GM21619 (cell line): ENCODE measurements around the gene SPAG17.

Experiments
- ATAC-seq: cut with Tn5 transposase; IDR thresholded peaks from one replicate; pipeline ENCODE4 v1.9.1; 2021; ENCODE audit not compliant: unreplicated experiment

Gene SPAG17

GRCh38 chr1:118122234-118123004 lies 62.6 kb downstream of the SPAG17 start:
- no peak for ATAC-seq

DNA sequence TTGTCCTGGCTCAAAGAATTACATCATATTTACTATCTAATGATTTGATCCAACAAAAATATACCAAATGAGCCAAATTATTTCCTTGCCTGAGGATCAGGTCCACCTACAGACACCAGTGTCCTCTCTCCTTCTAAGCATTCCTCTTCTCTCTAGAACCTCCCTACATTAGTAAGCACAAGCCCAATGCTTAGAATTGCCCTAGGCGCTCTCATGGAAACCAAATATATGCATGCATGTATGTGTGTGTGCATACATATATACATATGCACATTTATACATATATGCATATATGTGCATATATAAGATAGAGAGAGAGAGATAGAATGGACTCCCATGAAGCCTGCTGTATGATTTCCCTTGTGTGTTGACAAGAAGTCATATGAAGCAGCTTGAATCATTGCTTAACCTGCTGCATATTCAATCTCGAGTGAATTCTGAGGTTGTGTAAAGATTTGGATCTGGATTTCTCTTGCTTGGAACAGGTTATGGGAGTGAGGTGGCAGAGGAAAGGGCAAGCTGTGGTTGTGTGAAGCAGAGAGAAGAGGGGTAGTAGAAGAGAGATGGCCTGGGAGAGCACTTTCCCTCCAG lies 66.1 kb downstream of the SPAG17 start:
- no peak for ATAC-seq

DNA sequence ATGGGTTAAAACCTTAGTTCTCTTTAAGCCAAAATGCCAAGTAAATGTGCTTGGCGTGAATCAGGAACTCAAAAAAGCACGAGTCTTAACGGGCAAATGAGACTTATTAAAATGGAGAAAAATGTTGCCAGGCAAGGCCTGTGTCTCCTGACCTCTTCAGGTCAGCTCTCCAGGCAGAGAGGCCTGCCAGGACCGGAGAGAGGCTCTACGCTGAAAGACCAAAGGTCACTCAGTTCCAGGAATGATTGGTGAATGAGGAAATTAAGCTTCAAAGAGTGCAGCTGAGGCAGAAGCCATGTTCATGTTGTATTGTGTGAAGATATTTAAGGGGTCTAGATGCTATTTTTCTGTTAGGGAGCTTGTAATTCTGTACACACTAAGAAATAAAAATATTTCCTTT lies 66.6 kb downstream of the SPAG17 start:
- ATAC-seq: no peak

DNA sequence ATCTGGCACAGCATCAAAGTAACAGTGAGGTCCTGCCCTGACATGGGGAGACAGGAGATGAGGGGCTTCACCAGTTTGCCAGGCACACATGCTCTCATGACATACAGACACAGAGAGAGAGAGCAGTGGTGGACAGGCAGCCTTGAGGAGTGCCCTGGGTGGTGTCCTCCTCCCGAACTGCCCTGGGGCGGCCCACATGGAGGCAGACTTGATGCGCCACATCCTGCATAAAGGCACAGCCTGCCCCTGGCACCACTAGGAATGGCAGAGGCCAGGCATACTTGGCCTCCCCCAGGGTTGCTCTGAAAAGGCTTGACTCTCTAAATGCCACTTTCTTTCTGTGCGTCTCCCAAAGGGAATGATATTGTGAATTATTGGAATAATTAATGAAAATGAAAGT lies 67.5 kb downstream of the SPAG17 start:
- no peak for ATAC-seq

DNA sequence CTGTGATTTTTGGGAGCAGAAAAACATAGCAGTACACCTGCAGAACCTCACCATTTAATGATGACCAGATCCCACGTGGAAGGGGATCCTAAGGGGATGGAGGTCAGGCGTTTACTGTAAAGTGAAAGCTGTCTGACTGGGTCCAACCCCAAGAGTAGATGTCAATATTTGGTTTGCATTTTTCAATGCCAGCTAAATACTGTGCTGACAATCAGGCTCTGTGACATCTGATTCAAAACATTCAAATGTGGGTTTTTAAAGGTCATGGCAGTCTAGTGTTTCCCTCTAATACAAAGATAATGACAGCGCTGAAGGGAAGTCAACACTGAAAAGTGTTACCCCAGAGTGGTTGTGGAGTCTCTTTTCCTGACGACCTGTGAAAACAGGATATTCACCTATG lies 68.1 kb downstream of the SPAG17 start:
- no peak for ATAC-seq

DNA sequence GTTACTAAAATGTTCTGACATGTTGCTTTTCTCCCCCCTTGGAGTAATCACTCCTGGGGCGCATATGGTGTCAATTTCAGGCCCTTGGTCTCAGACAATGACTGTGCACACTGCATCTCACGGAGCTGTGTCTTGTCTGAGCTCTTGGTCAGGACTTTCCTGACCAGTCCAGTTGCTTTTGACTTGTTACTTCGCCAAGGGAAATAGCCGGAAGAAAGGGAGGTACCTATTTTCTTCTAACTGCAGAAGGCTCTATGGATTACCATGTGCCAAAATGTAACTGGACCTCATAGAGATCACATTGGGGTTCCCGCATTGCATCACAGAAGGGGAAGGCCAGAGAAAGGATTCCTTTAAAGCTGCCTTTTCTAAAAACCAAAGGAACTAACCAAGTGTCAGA lies 68.6 kb downstream of the SPAG17 start:
- ATAC-seq: no peak

DNA sequence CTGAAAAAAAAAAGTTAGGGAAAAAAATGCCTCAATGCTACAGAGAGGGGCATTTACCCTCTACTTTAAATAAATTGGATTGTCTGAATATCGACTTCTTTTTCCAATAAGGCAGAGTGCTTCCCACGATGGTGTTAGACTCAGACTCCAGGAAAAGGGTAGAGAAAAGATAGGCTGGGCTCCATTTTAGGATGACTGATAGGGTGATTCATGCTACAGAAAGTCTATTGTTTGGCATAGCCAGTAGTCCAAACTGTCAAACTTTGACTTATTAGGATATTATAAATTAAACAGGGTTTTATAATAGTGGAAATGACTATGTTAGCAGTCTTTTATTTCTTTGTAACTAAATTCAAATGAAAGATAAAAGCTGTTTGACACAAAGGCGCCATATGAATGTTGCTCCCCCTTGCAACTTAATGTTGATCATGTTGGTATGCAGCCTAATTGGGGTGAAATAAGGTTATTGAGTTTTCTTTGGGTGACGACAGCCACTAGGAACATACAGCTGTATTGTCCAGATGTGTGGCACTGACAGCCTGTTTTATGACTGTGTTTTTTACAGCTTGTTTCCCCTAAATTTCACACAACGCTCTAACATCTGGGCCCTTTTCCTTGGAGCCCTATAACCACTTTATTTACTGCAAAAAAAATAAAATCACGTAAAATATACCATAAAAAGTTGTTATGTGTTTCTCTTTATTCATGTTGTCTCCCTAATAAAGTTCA lies 69.3 kb downstream of the SPAG17 start:
- ATAC-seq: no peak

DNA sequence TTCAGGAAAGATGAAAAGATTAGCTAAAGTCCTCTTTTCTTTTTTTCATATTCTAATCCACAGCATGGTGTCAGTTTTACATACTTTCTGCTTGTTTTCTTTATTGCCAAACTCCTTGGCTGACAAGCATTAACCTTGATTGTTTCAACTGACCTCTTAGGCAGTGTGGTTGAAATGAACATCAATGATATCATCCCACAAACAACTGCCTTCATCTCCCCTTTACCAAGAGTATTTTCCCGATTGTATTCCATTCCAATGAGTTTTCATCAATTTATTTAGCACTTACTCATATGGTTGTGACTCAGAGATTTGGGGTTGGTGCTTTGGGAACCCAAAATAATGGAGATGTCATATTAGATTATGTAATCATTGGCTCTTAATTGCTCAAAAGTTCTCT lies 71.8 kb downstream of the SPAG17 start:
- no peak for ATAC-seq

DNA sequence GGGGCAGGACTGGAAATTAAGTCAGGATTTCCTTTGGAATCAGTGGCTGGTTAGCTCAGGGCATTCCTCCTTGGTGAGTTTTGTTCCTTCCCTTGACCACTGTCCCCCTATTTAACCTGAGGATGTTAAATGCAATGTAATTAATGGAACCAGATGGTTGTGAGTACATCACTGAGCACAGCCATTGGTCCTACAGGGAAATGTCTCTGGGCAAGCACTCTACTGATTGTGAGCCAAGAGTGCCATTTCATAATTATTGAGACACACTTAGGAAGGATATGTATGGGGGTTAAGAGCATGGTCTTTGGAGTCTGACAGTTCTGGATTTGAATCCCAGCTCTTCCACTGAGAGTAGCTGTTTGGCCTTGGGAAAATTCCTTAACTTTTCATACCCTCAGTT lies 74.4 kb downstream of the SPAG17 start:
- no peak for ATAC-seq

DNA sequence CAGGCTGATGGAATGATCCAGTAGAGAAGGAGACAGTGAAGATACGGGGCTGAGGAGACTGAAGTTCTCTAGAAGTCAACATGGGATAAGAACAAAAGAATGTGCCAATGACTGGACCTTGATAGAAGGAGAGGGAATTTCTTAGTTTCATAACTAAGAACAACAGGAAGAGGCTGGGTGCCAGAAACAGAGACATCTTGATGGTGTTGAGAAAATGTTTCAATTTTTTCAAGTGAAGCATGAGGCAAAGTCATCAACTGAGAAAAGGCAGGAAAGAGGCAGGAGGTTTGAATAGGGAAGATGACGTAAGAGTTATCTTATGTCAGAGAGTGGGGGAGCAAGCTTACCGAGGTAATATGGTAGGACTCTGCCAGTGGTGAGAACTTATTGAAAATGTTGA lies 80.1 kb downstream of the SPAG17 start:
- ATAC-seq: no peak

DNA sequence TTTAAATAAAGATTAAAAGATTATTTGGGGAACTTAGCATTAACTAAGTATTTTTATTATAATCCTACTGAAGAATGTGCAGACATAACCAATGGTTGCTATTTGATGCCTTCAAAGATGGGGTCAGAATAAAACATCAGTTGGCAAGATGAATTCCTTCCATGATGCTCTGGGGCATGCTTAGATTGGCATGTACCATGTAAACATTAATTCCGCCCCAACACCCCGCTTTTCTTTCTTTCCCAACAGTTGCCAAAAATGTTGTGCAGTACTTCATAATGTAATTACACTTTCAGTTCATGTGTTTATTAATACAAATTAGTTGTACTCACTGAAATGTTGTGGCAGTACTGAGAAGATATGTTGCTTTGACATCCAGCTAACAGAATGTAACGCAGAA lies 82.6 kb downstream of the SPAG17 start:
- no peak for ATAC-seq

DNA sequence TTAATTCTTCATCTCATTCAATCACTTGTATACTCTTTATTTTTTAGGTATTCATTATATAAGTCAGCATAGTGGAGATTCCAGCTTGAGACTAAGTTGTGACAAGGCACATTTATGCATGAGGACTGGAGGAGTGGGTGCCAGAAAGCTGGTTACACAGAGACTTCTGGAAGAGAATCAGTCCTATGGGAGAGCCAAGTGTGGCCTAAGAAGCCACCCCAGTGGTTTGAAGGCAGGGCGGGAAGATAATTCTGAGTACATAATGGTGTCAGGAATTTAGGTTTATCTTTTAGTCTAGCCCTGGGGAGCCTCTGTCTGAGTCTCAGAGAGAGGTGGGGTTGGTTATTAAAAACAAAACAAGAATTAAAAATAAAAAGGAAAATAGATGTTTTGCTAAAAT lies 83.0 kb downstream of the SPAG17 start:
- ATAC-seq: no peak

GRCh38 chr1:118101515-118101844 lies 83.5 kb downstream of the SPAG17 start:
- no peak for ATAC-seq

- ATAC-seq: no peak
These were observed 84.1 kb downstream of the SPAG17 start for GRCh38 chr1:118100686-118101514.

- ATAC-seq: no peak
These were observed 85.3 kb downstream of the SPAG17 start for GRCh38 chr1:118099686-118100085.

GRCh38 chr1:118097622-118098348 lies 87.2 kb downstream of the SPAG17 start:
- no peak for ATAC-seq

- no peak for ATAC-seq
These were observed 92.0 kb downstream of the SPAG17 start for GRCh38 chr1:118093017-118093416.

DNA sequence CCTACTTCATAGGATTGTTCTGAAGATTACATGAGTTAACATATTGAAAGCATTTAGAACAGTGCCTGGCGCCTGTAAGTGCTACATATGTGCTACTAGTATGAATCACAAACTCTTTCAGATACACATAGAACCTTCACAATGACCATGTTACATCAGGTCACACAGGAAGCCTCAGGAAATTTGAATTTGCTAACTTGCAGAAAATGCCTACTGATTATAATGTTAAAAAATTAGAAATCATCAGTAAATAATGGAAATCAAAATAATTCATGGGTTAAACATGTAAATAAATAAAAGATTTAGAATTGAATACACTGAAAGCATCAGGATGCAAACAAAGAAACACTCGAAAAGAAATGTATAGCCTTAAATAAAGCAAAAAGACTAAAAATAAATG lies 94.9 kb downstream of the SPAG17 start:
- ATAC-seq: no peak

- no peak for ATAC-seq
These were observed 99.7 kb downstream of the SPAG17 start for GRCh38 chr1:118085365-118085764.

DNA sequence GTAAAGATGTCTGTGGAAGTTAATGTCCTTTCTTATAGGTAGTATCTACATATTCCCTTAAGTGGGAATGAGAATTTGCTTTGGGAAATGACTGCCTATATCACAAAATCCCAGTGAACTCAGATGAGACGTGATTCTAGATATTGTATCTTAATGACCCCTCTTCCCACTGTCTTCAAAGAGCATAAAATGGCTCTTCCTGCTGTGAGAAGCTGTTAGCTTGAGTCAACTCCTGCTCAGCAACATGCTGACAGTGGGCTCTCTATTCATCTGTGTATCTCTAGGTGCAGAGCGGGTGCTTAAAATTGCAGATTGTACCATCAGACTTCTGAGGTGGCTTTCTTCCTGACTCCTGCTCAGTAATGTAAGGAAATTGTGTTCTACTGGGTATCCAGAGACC lies 100.6 kb downstream of the SPAG17 start:
- no peak for ATAC-seq

DNA sequence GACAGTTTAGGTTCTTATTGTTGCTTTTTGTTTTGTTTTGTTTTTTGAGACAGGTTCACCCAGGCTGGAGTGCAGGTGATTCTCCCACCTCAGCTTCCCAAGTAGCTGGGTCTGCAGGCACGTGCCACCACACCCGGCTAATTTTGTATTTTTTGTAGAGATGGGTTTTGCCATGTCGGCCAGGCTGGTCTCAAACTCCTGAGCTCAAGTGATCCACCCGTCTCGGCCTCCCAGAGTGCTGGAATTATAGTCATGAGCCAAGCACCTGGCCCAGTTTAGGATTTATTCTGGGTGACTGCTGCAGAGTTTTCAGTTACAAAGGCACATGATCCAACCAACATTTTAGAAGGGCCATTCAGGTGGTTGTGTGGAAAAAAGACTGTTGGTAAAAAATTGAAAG lies 102.0 kb downstream of the SPAG17 start:
- no peak for ATAC-seq
